HCT116 (cell line): ENCODE results near the gene SMAD7. TPM values are rescaled to one million over a fixed set of nuclear protein-coding genes. Genes with fewer than 3 reads are reported as not detected.
A peak's percentile ranks its signal among the peaks of the same experiment; 100 is the strongest.

ENCODE experiments used
- ATAC-seq: fragments of 200-7000 bp; cut with Tn5 transposase; 2 replicates; pipeline ENCODE4 v1.9.1; 2020; ENCODE audit warnings: mild to moderate bottlenecking, moderate library complexity
- BruUV-seq: library from RNA; stranded (reverse); fragments of 400-500 nt; replicated peaks from 2 replicates; lab custom pipeline; 2021; lab: Mats Ljungman, UMichigan
- CTCF ChIA-PET: fragments of 300-600 bp; sonication (Branson Sonifier 250); formaldehyde crosslinking; loops from one replicate; lab custom pipeline; 2021; ENCODE audit warnings: antibody characterized with exemption; lab: Charles Lee
- POLR2A ChIA-PET: fragments of 300-600, 350-600 bp; sonication (Branson Sonifier 250); formaldehyde crosslinking; loops from one replicate; lab custom pipeline; 2021; ENCODE audit warnings: antibody characterized with exemption; lab: Charles Lee
- RAD21 ChIA-PET, 2 experiments: fragments of 300-600 bp; sonication (Branson Sonifier 250); formaldehyde crosslinking; loops; one replicate each; lab custom pipeline; 2023; ENCODE audit warnings: low total read pairs in 2 of 2; ENCODE audit not compliant: uncharacterized antibody in 2 of 2, unreplicated experiment in 2 of 2, low non-redundant PET in 1 of 2; lab: Charles Lee
- DNase-seq: peaks from one replicate; pipeline ENCODE4 v3.0.0-alpha.2; 2010; ENCODE audit warnings: low read depth, low spot score
- H2AFZ ChIP-seq: fragments of 200-600 bp; shearing (Covaris generic), sonication (generic); 2 replicates; pipeline ENCODE4 v1.6.1; 2017; ENCODE audit warnings: low read depth, mixed run types, mixed read lengths, antibody characterized with exemption, low read length; ENCODE audit not compliant: poor library complexity, severe bottlenecking
- H3K27ac ChIP-seq: 2 replicates; pipeline ENCODE4 v1.5.1; 2012; ENCODE audit warnings: low read depth, low read length
- H3K27me3 ChIP-seq: fragments of 200-600 bp; sonication (generic); 2 replicates; pipeline ENCODE4 v1.6.1; 2016; ENCODE audit warnings: mixed run types, low read length, mixed read lengths; ENCODE audit not compliant: insufficient read depth
- H3K36me3 ChIP-seq, 2 experiments: fragments of 200-500 bp in 1 of 2; fragments of 200-600 bp in 1 of 2; sonication (Bioruptor generic) in 1 of 2; sonication (generic) in 1 of 2; 2 replicates each; pipeline versions ENCODE4 v1.5.1 to v1.6.1; 2014 to 2016; ENCODE audit warnings: low read length in 2 of 2, inconsistent platforms in 1 of 2, mixed read lengths in 1 of 2, mixed run types in 1 of 2; ENCODE audit not compliant: insufficient read depth in 2 of 2, control insufficient read depth in 1 of 2
- H3K4me1 ChIP-seq, 2 experiments: fragments of 200-600 bp in 1 of 2; sonication (generic) in 1 of 2; 2 replicates each; pipeline versions ENCODE4 v1.5.1 to v1.6.1; 2012 to 2017; ENCODE audit warnings: low read length in 2 of 2, inconsistent platforms in 1 of 2, mild to moderate bottlenecking in 1 of 2, mixed read lengths in 1 of 2, mixed run types in 1 of 2, moderate library complexity in 1 of 2; ENCODE audit not compliant: insufficient read depth in 2 of 2, control insufficient read depth in 1 of 2
- H3K4me2 ChIP-seq: fragments of 200-600 bp; sonication (generic); 2 replicates; pipeline ENCODE4 v1.6.1; 2017; ENCODE audit warnings: mixed run types, low read length, mixed read lengths
- H3K4me3 ChIP-seq, 2 experiments: fragments of 200-600 bp in 1 of 2; sonication (generic) in 1 of 2; replicated peaks in 1 of 2; 2 replicates each; pipeline ENCODE4 v1.5.1; 2011 to 2016; ENCODE audit warnings: low read length in 2 of 2, control low read depth in 1 of 2, low read depth in 1 of 2, mild to moderate bottlenecking in 1 of 2, mixed read lengths in 1 of 2, mixed run types in 1 of 2
- H3K79me2 ChIP-seq: fragments of 200-600 bp; sonication (generic); 2 replicates; pipeline ENCODE4 v1.6.1; 2017; ENCODE audit warnings: mild to moderate bottlenecking, mixed run types, low read length, moderate library complexity, mixed read lengths; ENCODE audit not compliant: insufficient read depth
- H3K9ac ChIP-seq: fragments of 200-600 bp; sonication (generic); 2 replicates; pipeline ENCODE4 v1.6.1; 2016; ENCODE audit warnings: low read length, mixed read lengths
- H3K9me2 ChIP-seq: fragments of 200-600 bp; sonication (generic), shearing (Covaris generic); 2 replicates; pipeline ENCODE4 v1.6.1; 2017; ENCODE audit warnings: mixed run types, mild to moderate bottlenecking, moderate library complexity; ENCODE audit not compliant: insufficient read depth
- H3K9me3 ChIP-seq, 2 experiments: fragments of 200-500 bp in 1 of 2; fragments of 200-600 bp in 1 of 2; sonication (Bioruptor generic) in 1 of 2; sonication (generic) in 1 of 2; 2 replicates each; pipeline ENCODE4 v1.6.1; 2014 to 2017; ENCODE audit warnings: low read length in 2 of 2, mixed read lengths in 2 of 2, inconsistent platforms in 1 of 2, low read depth in 1 of 2, mild to moderate bottlenecking in 1 of 2, mixed run types in 1 of 2, moderate library complexity in 1 of 2; ENCODE audit not compliant: control insufficient read depth in 1 of 2, insufficient read depth in 1 of 2
- H4K20me1 ChIP-seq: fragments of 200-600 bp; sonication (generic), shearing (Covaris generic); 2 replicates; pipeline ENCODE4 v1.6.1; 2017; ENCODE audit warnings: mixed run types, mild to moderate bottlenecking, moderate library complexity; ENCODE audit not compliant: insufficient read depth
- CBX3 ChIP-seq: IDR thresholded peaks from 2 replicates; pipeline ENCODE4 v1.6.1; 2012; ENCODE audit warnings: low read depth
- CEBPB ChIP-seq: IDR thresholded peaks from 2 replicates; pipeline ENCODE4 v1.6.1; 2012; ENCODE audit warnings: low read depth
- POLR2AphosphoS5 ChIP-seq: IDR thresholded peaks from 2 replicates; pipeline ENCODE4 v1.6.1; 2011; ENCODE audit warnings: mild to moderate bottlenecking, low read depth, low read length, moderate library complexity
- SIN3A ChIP-seq: IDR thresholded peaks from 2 replicates; pipeline ENCODE4 v1.6.1; 2012; ENCODE audit warnings: low read depth
- TCF7L2 ChIP-seq: IDR thresholded peaks from 2 replicates; pipeline ENCODE4 v1.7.0; 2011; ENCODE audit warnings: borderline replicate concordance, inconsistent platforms; ENCODE audit not compliant: insufficient read depth, insufficient read length; ENCODE audit errors: extremely low read depth
- YY1 ChIP-seq: IDR thresholded peaks from 2 replicates; pipeline ENCODE4 v1.6.1; 2011; ENCODE audit warnings: low read length, low read depth, moderate library complexity, mild to moderate bottlenecking; ENCODE audit not compliant: insufficient replicate concordance; ENCODE audit errors: extremely low read depth
- ZFX ChIP-seq: fragments of 450-650 bp; IDR thresholded peaks from 2 replicates; pipeline ENCODE4 v1.6.1; 2017
- ZNF274 ChIP-seq: fragments of 200-500 bp; sonication (Bioruptor generic); IDR thresholded peaks from 2 replicates; pipeline ENCODE4 v1.6.1; 2014; ENCODE audit warnings: mild to moderate bottlenecking, low read depth, low read length, inconsistent platforms
- intact Hi-C: fragments of 100-400 bp; cut with micrococcal nuclease; formaldehyde crosslinking; loops from 2 replicates; pipeline ENCODE4 v1.10.0; 2022
- total RNA-seq: library from RNA; stranded (reverse); gene quantifications from one replicate; pipeline ENCODE4 v1.2.1, GENCODE V29; 2021; ENCODE audit not compliant: unreplicated experiment

Gene SMAD7
- total RNA-seq, 1 experiment from 2014 or later, result 7.2 TPM

GRCh38 chr18:48959551-48959920, 8.8 kb upstream of the SMAD7 start:
- POLR2A ChIA-PET, result no interaction called here
- no TSS peak for BruUV-seq

GRCh38 chr18:48958951-48959350, 8.2 kb upstream of the SMAD7 start:
- intact Hi-C loops, result no loop called here
- CTCF ChIA-PET, result interaction anchor here (0.9 kb wide), 1 partner anchor 182 kb away, joined by 3 read pairs; no protein-coding TSS in a partner anchor
- TF ChIP-seq ZNF274 (no peak), SIN3A (no peak), POLR2AphosphoS5 (no peak), TCF7L2 (no peak), YY1 (no peak), ZFX (no peak), CEBPB (no peak)
- H3K9me2 ChIP-seq, result no peaks in the 10 kb centered on the region
- no peak overlapping the region for H3K4me3 ChIP-seq
- no TSS peak for BruUV-seq
- H3K9ac ChIP-seq, result no peak overlapping the region
- no peak overlapping the region for H3K27ac ChIP-seq
- no peaks in the 10 kb centered on the region for H3K79me2 ChIP-seq
- peaks cover 3% of the 10 kb centered on the region; the same call in 1 of the 2 replicates for H3K27me3 ChIP-seq
- RAD21 ChIA-PET, result no interaction called here
- POLR2A ChIA-PET, result no interaction called here
- peaks cover 21 to 43% of the 10 kb centered on the region in 2 experiments for H3K4me1 ChIP-seq
- no peak for DNase-seq
- no peak overlapping the region for H2AFZ ChIP-seq
- no peaks in the 10 kb centered on the region for H3K9me3 ChIP-seq
- H3K36me3 ChIP-seq, result no peaks in the 10 kb centered on the region
- no peak overlapping the region for H3K4me2 ChIP-seq
- no peak for ATAC-seq
- H4K20me1 ChIP-seq, result no peaks in the 10 kb centered on the region

More at GRCh38 chr18:48959551-48959920, 8.8 kb upstream of the SMAD7 start:
- CTCF ChIA-PET, result interaction anchor here (0.9 kb wide), 1 partner anchor 183 kb away, joined by 3 read pairs; no protein-coding TSS in a partner anchor
- no peak overlapping the region for H3K4me3 ChIP-seq
- no peak overlapping the region for H2AFZ ChIP-seq
- ATAC-seq, result no peak
- intact Hi-C loops, result no loop called here
- H3K27me3 ChIP-seq, result peaks cover 3% of the 10 kb centered on the region; the same call in 1 of the 2 replicates
- no peaks in the 10 kb centered on the region for H3K79me2 ChIP-seq
- no peaks in the 10 kb centered on the region for H3K36me3 ChIP-seq
- RAD21 ChIA-PET, result no interaction called here
- H3K9me2 ChIP-seq, result no peaks in the 10 kb centered on the region
- H3K4me2 ChIP-seq, result peak overlapping the region; percentile 64
- no peaks in the 10 kb centered on the region for H4K20me1 ChIP-seq
- H3K4me1 ChIP-seq, result peaks cover 21 to 43% of the 10 kb centered on the region in 2 experiments
- no peak overlapping the region for H3K27ac ChIP-seq
- H3K9me3 ChIP-seq, result no peaks in the 10 kb centered on the region
- TF ChIP-seq CBX3 (no peak), YY1 (no peak)
- TF ChIP-seq, all 23 proteins: peak for 0
- H3K9ac ChIP-seq, result no peak overlapping the region
- DNase-seq, result no peak
